Gastrocnemius medialis (tissue), 4 donors: ENCODE data around the gene CCL16. TPM values are rescaled to one million over a fixed set of nuclear protein-coding genes. Genes with fewer than 3 reads are reported as not detected.

Experiments
- ATAC-seq, 2 donors: fragments of 150-250 bp; one replicate each; pipeline ENCODE4 v1.9.1; 2016
- DNase-seq, 2 donors: peaks; one replicate each; pipeline ENCODE4 v3.0.0-alpha.2; 2019
- H3K27ac ChIP-seq, 4 donors: fragments of 200-600 bp; sonication (generic); 1 replicate in 1 of 4; 2 replicates in 3 of 4; pipeline ENCODE4 v1.5.1; 2016 to 2018; ENCODE audit warnings: mild to moderate bottlenecking in 2 of 4, moderate library complexity in 1 of 4
- H3K27me3 ChIP-seq, 3 donors: fragments of 200-600 bp; sonication (generic) in 2 of 3; 1 replicate in 1 of 3; 2 replicates in 2 of 3; pipeline versions ENCODE4 v1.5.1 to v1.6.0; 2016 to 2019; ENCODE audit warnings: mild to moderate bottlenecking in 1 of 3, moderate library complexity in 1 of 3
- H3K36me3 ChIP-seq, 2 donors: fragments of 200-600 bp; sonication (generic) in 1 of 2; one replicate each; pipeline ENCODE4 v1.5.1; 2017 to 2018
- H3K4me1 ChIP-seq, 2 donors: fragments of 200-600 bp; sonication (generic) in 1 of 2; one replicate each; pipeline ENCODE4 v1.5.1; 2016 to 2017; ENCODE audit warnings: mild to moderate bottlenecking in 2 of 2
- H3K4me3 ChIP-seq, 4 donors: fragments of 200-600 bp; sonication (generic) in 3 of 4; 1 replicate in 1 of 4; 2 replicates in 3 of 4; pipeline ENCODE4 v1.5.1; 2016 to 2019; ENCODE audit warnings: mild to moderate bottlenecking in 2 of 4
- H3K9me3 ChIP-seq, 3 donors: fragments of 200-600 bp; sonication (generic) in 2 of 3; 1 replicate in 1 of 3; 2 replicates in 2 of 3; pipeline ENCODE4 v1.5.1; 2016 to 2019
- CTCF ChIP-seq, 5 experiments: fragments of 450-650 bp in 3 of 5; fragments of 200-600 bp in 2 of 5; sonication (generic) in 2 of 5; IDR thresholded peaks in 4 of 5; conservative IDR thresholded peaks in 1 of 5; 1 replicate in 4 of 5; 2 replicates in 1 of 5; pipeline ENCODE4 v1.5.1; 2016 to 2019; ENCODE audit warnings: antibody characterized with exemption in 5 of 5, mild to moderate bottlenecking in 3 of 5, moderate library complexity in 3 of 5
- POLR2A ChIP-seq, 2 donors: fragments of 450-650 bp; IDR thresholded peaks; one replicate each; pipeline ENCODE4 v1.6.1; 2017; ENCODE audit warnings: antibody characterized with exemption in 2 of 2, mild to moderate bottlenecking in 2 of 2, moderate library complexity in 2 of 2
- in situ Hi-C, 4 donors: fragments of 200-750 bp; cut with MboI; loops; one replicate each; pipeline versions ENCODE4 v1.15.0 to v1.8.0; 2017; ENCODE audit warnings: low sequenced_read_pairs in 4 of 4
- intact Hi-C: fragments of 100-400 bp; cut with DNase I; formaldehyde crosslinking; loops from one replicate; pipeline ENCODE4 v1.15.1; 2023; ENCODE audit warnings: low total_unique reads
- total RNA-seq, 4 donors: library from RNA; depleted of rRNA; stranded (reverse); fragments of >200 nt; gene quantifications; one replicate each; pipeline versions ENCODE4 v1.1.0 to v1.2.3, GENCODE V29; 2016

CCL16 gene
- total RNA-seq, 4 donors from 2014 or later, result 0.33 TPM; not detected in 3

DNA sequence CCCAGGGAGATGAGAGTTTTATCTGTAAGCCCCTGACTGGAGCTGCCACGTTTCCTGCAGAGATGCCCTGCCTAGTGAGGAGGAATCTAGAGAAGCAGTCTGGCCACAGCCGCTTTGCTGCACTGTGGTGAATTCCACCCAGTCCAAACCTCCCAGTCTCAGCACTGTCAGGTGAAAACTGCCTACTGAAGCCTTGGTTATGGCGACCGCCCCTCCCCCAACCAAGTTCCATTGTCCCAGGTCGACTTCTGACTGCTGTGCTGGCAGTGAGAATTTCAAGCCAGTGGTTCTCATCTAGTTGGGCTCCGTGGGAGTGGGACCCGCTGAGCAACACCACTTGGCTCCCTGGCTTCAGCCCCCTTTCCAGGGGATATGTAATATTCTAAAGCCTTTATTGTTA lies 27.6 kb downstream of the CCL16 start:
- Histone ChIP-seq H3K27me3 (peaks cover 0 to 4% (median 3%) of the 10 kb centered on the region in 3 donors), H3K36me3 (no peaks in the 10 kb centered on the region), H3K27ac (no peak overlapping the region), H3K4me3 (no peak overlapping the region), H3K9me3 (no peaks in the 10 kb centered on the region), H3K4me1 (no peaks in the 10 kb centered on the region)
- ATAC-seq (no peak), DNase-seq (no peak)
- intact Hi-C loops (no loop called here), in situ Hi-C loops (loop anchor here in 2 of 4 donors (25.0 kb wide), 2 partner anchors 91 to 534 kb away; partner anchors contain the start of genes ZNHIT3 (in 2 of the 2) and HEATR9 (in 1 of the 2))
- TF ChIP-seq CTCF (IDR thresholded peaks at IDR 0.05 in 4 of 5, conservative IDR thresholded peaks at IDR 0.05 in 1 of 5), result no peak
- no peak for TF ChIP-seq POLR2A (IDR thresholded peaks at IDR 0.05)

GRCh38 chr17:35949401-35949800 lies 31.9 kb downstream of the CCL16 start:
- ATAC-seq, result no peak
- H3K4me3 ChIP-seq, result no peak overlapping the region
- in situ Hi-C loops, result no loop called here

DNA sequence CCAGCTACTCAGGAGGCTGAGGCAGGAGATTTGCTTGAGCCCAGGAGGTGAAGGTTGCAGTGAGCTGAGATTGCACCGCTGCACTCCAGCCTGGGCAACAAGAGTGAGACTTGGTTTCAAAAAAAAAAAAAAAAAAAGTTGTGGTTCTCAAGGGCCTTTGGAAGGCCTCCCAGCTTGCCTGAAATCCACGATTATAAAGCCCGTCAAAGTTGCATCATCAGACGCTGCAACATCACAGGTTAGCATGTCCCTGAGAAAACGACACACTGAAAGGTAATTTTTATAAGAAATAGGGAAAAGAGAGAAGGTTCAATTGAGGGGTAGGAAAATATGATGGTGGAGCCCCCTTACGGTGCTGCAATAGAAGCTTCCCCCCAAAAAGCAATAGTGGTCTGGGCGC lies 33.2 kb downstream of the CCL16 start:
- in situ Hi-C loops, result no loop called here
- no peak overlapping the region for H3K4me3 ChIP-seq
- H3K4me1 ChIP-seq, result no peaks in the 10 kb centered on the region
- no peak for DNase-seq
- intact Hi-C loops, result no loop called here
- no peaks in the 10 kb centered on the region for H3K36me3 ChIP-seq
- H3K27me3 ChIP-seq, result peaks cover 0 to 2% (median 0%) of the 10 kb centered on the region in 3 donors
- TF ChIP-seq CTCF (IDR thresholded peaks at IDR 0.05 in 4 of 5, conservative IDR thresholded peaks at IDR 0.05 in 1 of 5) (no peak), POLR2A (IDR thresholded peaks at IDR 0.05) (no peak)
- ATAC-seq, result no peak
- H3K9me3 ChIP-seq, result no peaks in the 10 kb centered on the region
- no peak overlapping the region for H3K27ac ChIP-seq

More at GRCh38 chr17:35949401-35949800, 31.9 kb downstream of the CCL16 start:
- TF ChIP-seq POLR2A (IDR thresholded peaks at IDR 0.05) (no peak), CTCF (IDR thresholded peaks at IDR 0.05 in 4 of 5, conservative IDR thresholded peaks at IDR 0.05 in 1 of 5) (no peak)
- no peaks in the 10 kb centered on the region for H3K9me3 ChIP-seq
- DNase-seq, result no peak
- no peaks in the 10 kb centered on the region for H3K27me3 ChIP-seq
- intact Hi-C loops, result no loop called here
- H3K4me1 ChIP-seq, result no peaks in the 10 kb centered on the region
- no peaks in the 10 kb centered on the region for H3K36me3 ChIP-seq
- H3K27ac ChIP-seq, result no peak overlapping the region

GRCh38 chr17:35947156-35947585 lies 34.1 kb downstream of the CCL16 start:
- ATAC-seq, result no peak
- no peak for TF ChIP-seq POLR2A (IDR thresholded peaks at IDR 0.05)
- TF ChIP-seq CTCF (IDR thresholded peaks at IDR 0.05 in 4 of 5, conservative IDR thresholded peaks at IDR 0.05 in 1 of 5), result peak in 4 of 5 experiments; percentile 26 to 57 (median 40)
- no peaks in the 10 kb centered on the region for H3K9me3 ChIP-seq
- H3K36me3 ChIP-seq, result no peaks in the 10 kb centered on the region
- H3K27ac ChIP-seq, result no peak overlapping the region
- intact Hi-C loops (no loop called here), in situ Hi-C loops (no loop called here)
- no peaks in the 10 kb centered on the region for H3K4me1 ChIP-seq
- no peak overlapping the region for H3K4me3 ChIP-seq
- peaks cover 0 to 2% (median 0%) of the 10 kb centered on the region in 3 donors for H3K27me3 ChIP-seq
- no peak for DNase-seq

DNA sequence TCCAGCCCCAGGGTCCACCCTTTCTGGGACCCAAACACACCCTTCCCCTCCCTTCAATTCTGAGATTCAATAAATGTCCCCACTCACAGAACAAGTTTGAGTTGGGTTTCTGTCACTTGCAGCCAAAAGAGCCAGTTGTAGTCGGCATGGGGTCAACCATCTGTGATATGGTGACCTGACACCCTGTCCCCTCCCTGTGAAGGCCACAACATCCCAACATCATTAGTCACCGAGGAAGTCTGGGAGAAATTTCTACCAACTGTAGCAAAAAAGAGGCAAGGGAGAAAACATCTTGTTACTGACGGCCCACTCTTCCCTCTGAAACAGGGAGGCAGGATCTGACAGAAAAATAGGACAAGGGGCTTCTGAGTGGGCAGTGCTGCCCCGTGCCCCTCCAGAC lies 37.1 kb downstream of the CCL16 start:
- TF ChIP-seq POLR2A (IDR thresholded peaks at IDR 0.05), result no peak
- TF ChIP-seq CTCF (IDR thresholded peaks at IDR 0.05 in 4 of 5, conservative IDR thresholded peaks at IDR 0.05 in 1 of 5), result no peak
- Histone ChIP-seq H3K36me3 (no peaks in the 10 kb centered on the region), H3K4me3 (no peak overlapping the region), H3K27me3 (peaks cover 0 to 2% (median 0%) of the 10 kb centered on the region in 3 donors), H3K27ac (no peak overlapping the region), H3K9me3 (no peaks in the 10 kb centered on the region), H3K4me1 (no peaks in the 10 kb centered on the region)
- DNase-seq, result no peak
- intact Hi-C loops, result no loop called here
- in situ Hi-C loops, result no loop called here
- no peak for ATAC-seq
